GM23248 (cell line): ENCODE data around the gene MED12L. TPM values are rescaled to one million over a fixed set of nuclear protein-coding genes. Genes with fewer than 3 reads are reported as not detected.

Experiments used
- DNase-seq: peaks from one replicate; pipeline ENCODE4 v3.0.0-alpha.2; 2015
- H2AFZ ChIP-seq: fragments of 200-600 bp; sonication (generic); 2 replicates; pipeline ENCODE4 v1.6.1; 2016; ENCODE audit warnings: antibody characterized with exemption
- H3F3A ChIP-seq: fragments of 200-600 bp; sonication (generic); 2 replicates; pipeline ENCODE4 v1.6.1; 2016; ENCODE audit warnings: mild to moderate bottlenecking, antibody characterized with exemption, mixed run types; ENCODE audit not compliant: insufficient read depth
- H3K27ac ChIP-seq: fragments of 200-600 bp; sonication (generic); 2 replicates; pipeline ENCODE4 v1.5.1; 2016; ENCODE audit warnings: mild to moderate bottlenecking
- H3K27me3 ChIP-seq: fragments of 200-600 bp; sonication (generic); replicated peaks from 2 replicates; pipeline ENCODE4 v1.6.1; 2016; ENCODE audit warnings: mild to moderate bottlenecking; ENCODE audit not compliant: insufficient read depth
- H3K36me3 ChIP-seq: fragments of 200-600 bp; sonication (generic); 2 replicates; pipeline ENCODE4 v1.6.1; 2016; ENCODE audit warnings: low read depth, mild to moderate bottlenecking
- H3K4me1 ChIP-seq: fragments of 200-600 bp; sonication (generic); 2 replicates; pipeline ENCODE4 v1.6.1; 2016; ENCODE audit warnings: mild to moderate bottlenecking; ENCODE audit not compliant: insufficient read depth
- H3K4me2 ChIP-seq: fragments of 200-600 bp; sonication (generic); one replicate; pipeline ENCODE4 v1.6.1; 2016; ENCODE audit warnings: mild to moderate bottlenecking; ENCODE audit not compliant: unreplicated experiment
- H3K4me3 ChIP-seq: fragments of 200-600 bp; sonication (generic); 2 replicates; pipeline ENCODE4 v1.5.1; 2016; ENCODE audit warnings: mild to moderate bottlenecking
- H3K79me2 ChIP-seq: fragments of 200-600 bp; sonication (generic); 2 replicates; pipeline ENCODE4 v1.6.1; 2016; ENCODE audit warnings: mild to moderate bottlenecking; ENCODE audit not compliant: insufficient read depth
- H3K9ac ChIP-seq: fragments of 200-600 bp; sonication (generic); 2 replicates; pipeline ENCODE4 v1.6.1; 2016; ENCODE audit warnings: mild to moderate bottlenecking
- H3K9me2 ChIP-seq: fragments of 200-600 bp; sonication (generic); 2 replicates; pipeline ENCODE4 v1.6.1; 2016; ENCODE audit warnings: mixed run types, mild to moderate bottlenecking, moderate library complexity; ENCODE audit not compliant: insufficient read depth
- H3K9me3 ChIP-seq: fragments of 200-600 bp; sonication (generic); one replicate; pipeline ENCODE4 v1.6.1; 2017; ENCODE audit warnings: low read depth
- H4K20me1 ChIP-seq: fragments of 200-600 bp; sonication (generic); 2 replicates; pipeline ENCODE4 v1.6.0; 2016; ENCODE audit not compliant: insufficient read depth
- EZH2 ChIP-seq: fragments of 200-600 bp; sonication (generic); IDR thresholded peaks from 2 replicates; pipeline ENCODE4 v1.6.1; 2018; ENCODE audit warnings: antibody characterized with exemption, mild to moderate bottlenecking; ENCODE audit not compliant: insufficient read depth, poor library complexity, severe bottlenecking
- EZH2phosphoT487 ChIP-seq: fragments of 200-600 bp; sonication (generic); IDR thresholded peaks from 2 replicates; pipeline ENCODE4 v1.6.1; 2018; ENCODE audit warnings: antibody characterized with exemption, moderate library complexity, mild to moderate bottlenecking, low read depth; ENCODE audit not compliant: insufficient read depth
- WGBS, 2 experiments: methylation state at CpG; one replicate each; pipeline ENCODE4 v1.1.6; 2015 to 2017; ENCODE audit warnings: low lambda C conversion rate in 2 of 2, low coverage in 1 of 2; ENCODE audit errors: missing lambda C conversion rate in 2 of 2; 5-methylcytosine and 5-hydroxymethylcytosine counted together
- in situ Hi-C: fragments of 300-500 bp; cut with MboI; formaldehyde crosslinking; loops from 2 replicates; pipeline ENCODE4 v1.15.0; 2020
- polyA plus RNA-seq: library from polyadenylated mRNA; unstranded; fragments of >200 nt; fragmentation: Nextera tagmentation; extraction: Ambion mirVana; gene quantifications from 2 replicates; pipeline ENCODE4 v1.2.1, GENCODE V29; 2016
- total RNA-seq: library from RNA; depleted of rRNA; stranded (reverse); fragments of >200 nt; shearing (Covaris generic); gene quantifications from 2 replicates; pipeline ENCODE4 v1.2.3, GENCODE V29; 2014

MED12L gene
- total and polyA plus RNA-seq, 2 experiments from 2014 or later: 0.13 to 0.32 TPM

DNA sequence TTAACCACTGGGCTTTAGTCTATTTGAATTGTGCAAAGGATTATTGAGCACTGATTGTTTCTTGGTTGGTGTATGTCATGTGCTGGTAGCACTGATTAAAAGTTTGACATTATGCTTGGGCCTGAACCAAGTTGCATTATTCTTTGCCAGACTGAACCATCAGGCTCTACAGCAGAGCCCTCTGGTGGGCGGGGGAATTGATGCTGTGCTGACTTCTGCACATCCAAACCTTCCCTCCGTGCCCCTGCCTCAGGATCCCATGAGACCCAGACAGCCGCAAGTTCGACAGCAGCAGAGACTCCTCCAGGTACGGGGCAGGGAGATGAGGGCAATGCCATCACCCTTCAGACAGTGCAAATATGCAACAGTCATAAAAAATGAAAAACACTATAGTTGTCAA, 327.5 kb downstream of the MED12L start:
- no peak overlapping the region for H3K9ac ChIP-seq
- in situ Hi-C loops: no loop called here
- H3K4me1 ChIP-seq: peaks cover 13% of the 10 kb centered on the region
- no peaks in the 10 kb centered on the region; the same call in 1 of the 2 replicates for H3K9me2 ChIP-seq
- H3K9me3 ChIP-seq: no peaks in the 10 kb centered on the region
- no peak overlapping the region for H3K4me2 ChIP-seq
- no peaks in the 10 kb centered on the region for H4K20me1 ChIP-seq
- WGBS, 2 experiments: 83 to 90% methylated on average over 5 of the region's 5 CpGs
- no peak overlapping the region for H2AFZ ChIP-seq
- no peak overlapping the region for H3K4me3 ChIP-seq
- H3F3A ChIP-seq: 0 out of 2 replicates have a peak, but pooled peaks cover 8% of the 10 kb centered on the region
- H3K36me3 ChIP-seq: no peaks in the 10 kb centered on the region
- TF ChIP-seq EZH2 (no peak), EZH2phosphoT487 (no peak)
- no peaks in the 10 kb centered on the region for H3K79me2 ChIP-seq
- no peak overlapping the region for H3K27ac ChIP-seq
- DNase-seq: no peak
- no peaks in the 10 kb centered on the region for H3K27me3 ChIP-seq

DNA sequence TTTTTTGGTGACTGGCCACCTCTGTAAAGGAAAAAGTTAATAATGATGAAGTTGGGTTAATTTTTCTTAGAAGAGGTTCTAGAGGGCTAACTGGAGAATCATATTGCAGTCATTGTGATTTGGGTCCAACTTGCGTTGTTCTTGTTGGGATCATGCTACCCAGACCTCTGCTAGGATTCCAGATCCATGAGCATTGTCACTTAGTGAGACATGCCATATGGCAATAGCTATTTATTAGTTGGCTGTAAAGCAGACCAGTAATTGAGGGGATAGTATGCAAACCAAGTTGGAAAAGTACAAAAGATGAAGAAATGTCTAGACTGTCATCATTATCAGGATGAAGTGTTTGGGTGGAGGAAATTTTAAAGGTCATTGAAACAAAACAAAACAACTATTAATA, 329.8 kb downstream of the MED12L start:
- Histone ChIP-seq H4K20me1 (no peaks in the 10 kb centered on the region), H3F3A (0 out of 2 replicates have a peak, but pooled peaks cover 8% of the 10 kb centered on the region), H3K36me3 (no peaks in the 10 kb centered on the region), H3K9ac (no peak overlapping the region), H3K4me3 (no peak overlapping the region), H3K4me2 (no peak overlapping the region), H3K27me3 (no peaks in the 10 kb centered on the region), H3K79me2 (no peaks in the 10 kb centered on the region), H3K4me1 (peaks cover 11% of the 10 kb centered on the region), H2AFZ (no peak overlapping the region), H3K27ac (no peak overlapping the region), H3K9me2 (no peaks in the 10 kb centered on the region), H3K9me3 (no peaks in the 10 kb centered on the region)
- TF ChIP-seq EZH2phosphoT487 (no peak), EZH2 (no peak)
- in situ Hi-C loops: no loop called here
- WGBS, 2 experiments: 27 to 61% methylated on average over 1 of the region's 1 CpG
- DNase-seq: peak; percentile 12

DNA sequence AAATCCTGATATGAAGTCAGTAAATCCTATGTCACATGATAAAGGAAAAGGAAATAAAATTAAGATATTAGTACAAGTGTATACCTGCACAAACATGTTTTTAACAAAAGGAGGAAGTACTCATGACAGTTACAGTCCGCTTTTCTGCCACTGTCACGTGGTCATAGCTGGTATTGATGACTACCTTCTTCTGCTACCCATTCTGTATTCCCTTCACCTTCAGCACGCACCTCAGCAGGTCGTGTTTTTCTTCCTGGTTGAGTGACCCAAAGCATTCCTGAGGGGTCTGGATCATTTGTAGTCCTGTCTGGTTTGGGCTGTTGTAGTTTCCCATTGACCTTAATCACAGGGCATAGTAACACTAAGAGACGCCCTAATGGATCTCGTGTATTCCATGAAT, 334.3 kb downstream of the MED12L start:
- no peak overlapping the region for H2AFZ ChIP-seq
- 66% methylated on average over 6 of the region's 6 CpGs for WGBS, 2 experiments
- H3K9ac ChIP-seq: no peak overlapping the region
- no peak for DNase-seq
- no peaks in the 10 kb centered on the region for H3K9me2 ChIP-seq
- no peaks in the 10 kb centered on the region for H3K27me3 ChIP-seq
- H3K4me3 ChIP-seq: no peak overlapping the region
- H3K79me2 ChIP-seq: no peaks in the 10 kb centered on the region
- in situ Hi-C loops: no loop called here
- no peak overlapping the region for H3K27ac ChIP-seq
- no peak overlapping the region for H3K4me2 ChIP-seq
- H3F3A ChIP-seq: no peaks in the 10 kb centered on the region
- TF ChIP-seq EZH2 (no peak), EZH2phosphoT487 (no peak)
- H4K20me1 ChIP-seq: no peaks in the 10 kb centered on the region
- peaks cover 4% of the 10 kb centered on the region for H3K4me1 ChIP-seq
- H3K9me3 ChIP-seq: no peaks in the 10 kb centered on the region
- no peaks in the 10 kb centered on the region for H3K36me3 ChIP-seq

DNA sequence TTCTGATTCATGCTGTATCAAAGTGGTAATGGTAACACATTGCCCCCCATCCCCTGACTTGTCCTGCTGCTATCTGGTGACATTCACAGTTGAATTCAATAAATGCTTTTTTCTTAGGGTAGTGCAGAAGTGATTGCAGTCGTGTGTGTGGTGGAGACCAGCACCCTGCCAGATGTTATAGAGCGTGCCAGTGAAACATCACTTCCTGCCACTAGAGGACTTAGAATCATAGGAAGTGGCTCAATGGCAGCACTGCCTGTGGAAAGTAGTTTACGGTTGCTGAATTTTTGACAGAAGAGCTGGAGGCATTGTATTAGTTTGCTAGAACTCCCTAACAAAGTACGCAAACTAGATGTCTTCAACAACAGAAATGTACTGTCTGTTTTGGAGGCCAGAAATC, 336.5 kb downstream of the MED12L start:
- Histone ChIP-seq H3K4me1 (peaks cover 15% of the 10 kb centered on the region), H3K27me3 (no peaks in the 10 kb centered on the region), H3K9ac (no peak overlapping the region), H3F3A (no peaks in the 10 kb centered on the region), H4K20me1 (no peaks in the 10 kb centered on the region), H3K4me2 (no peak overlapping the region), H3K27ac (no peak overlapping the region), H3K36me3 (no peaks in the 10 kb centered on the region), H3K9me2 (no peaks in the 10 kb centered on the region), H3K79me2 (no peaks in the 10 kb centered on the region), H3K4me3 (no peak overlapping the region), H2AFZ (no peak overlapping the region), H3K9me3 (no peaks in the 10 kb centered on the region)
- 80 to 83% methylated on average over 4 of the region's 4 CpGs for WGBS, 2 experiments
- in situ Hi-C loops: no loop called here
- DNase-seq: no peak
- no peak for TF ChIP-seq EZH2
- TF ChIP-seq EZH2phosphoT487: no peak

DNA sequence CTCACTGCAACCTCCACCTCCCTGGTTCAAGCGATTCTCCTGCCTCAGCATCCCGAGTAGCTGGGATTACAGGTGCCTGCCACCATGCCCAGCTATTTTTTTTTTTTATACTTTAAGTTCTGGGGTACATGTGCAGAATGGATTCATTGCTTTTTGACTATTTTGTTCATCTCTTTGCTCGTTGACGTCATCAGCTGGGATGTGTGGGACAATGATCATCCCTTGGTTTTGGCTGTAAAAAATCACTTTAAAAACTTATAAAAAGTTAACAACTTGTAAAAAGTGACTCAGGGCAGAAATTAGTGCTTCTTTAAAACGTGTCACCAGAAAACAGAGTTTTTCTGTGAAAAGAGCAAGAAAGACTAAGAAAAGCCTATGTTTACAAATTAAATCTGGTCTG, 337.6 kb downstream of the MED12L start:
- TF ChIP-seq EZH2phosphoT487: no peak
- TF ChIP-seq EZH2: no peak
- WGBS, 2 experiments: 43 to 47% methylated on average over 5 of the region's 5 CpGs
- H3K79me2 ChIP-seq: no peaks in the 10 kb centered on the region
- H3K36me3 ChIP-seq: no peaks in the 10 kb centered on the region
- no peak overlapping the region for H2AFZ ChIP-seq
- no peaks in the 10 kb centered on the region for H3K27me3 ChIP-seq
- H3K4me1 ChIP-seq: peaks cover 15% of the 10 kb centered on the region
- H3K4me3 ChIP-seq: no peak overlapping the region
- DNase-seq: no peak
- H3F3A ChIP-seq: no peaks in the 10 kb centered on the region
- H3K27ac ChIP-seq: no peak overlapping the region
- in situ Hi-C loops: no loop called here
- no peaks in the 10 kb centered on the region for H4K20me1 ChIP-seq
- no peaks in the 10 kb centered on the region for H3K9me2 ChIP-seq
- H3K4me2 ChIP-seq: no peak overlapping the region
- no peaks in the 10 kb centered on the region for H3K9me3 ChIP-seq
- no peak overlapping the region for H3K9ac ChIP-seq
